Stimulated activated memory B cell treated with anti-CD40 and anti-IgM and Interleukin-4, amounts not matched to agents 10 μg/mL and 1 μg/mL and 100 μg/mL, for 72 hours (primary cell): ENCODE measurements around the gene BTBD6.
"Not testable (repeated sequence)": the region's sequence is repeated elsewhere in the genome, so short reads cannot be mapped to it uniquely, and the experiment has no call there.

ENCODE experiments used
- ATAC-seq: fragments of 150-1000 bp; cut with Tn5 transposase; 2 replicates; pipeline ENCODE4 v1.10.0; 2021
- H3K27ac Mint-ChIP-seq: one replicate; pipeline ENCODE4 v1.8.0; 2022; ENCODE audit warnings: mild to moderate bottlenecking, mixed read lengths
- H3K27me3 Mint-ChIP-seq: one replicate; pipeline ENCODE4 v1.8.0; 2022; ENCODE audit warnings: mixed read lengths
- H3K36me3 Mint-ChIP-seq: one replicate; pipeline ENCODE4 v1.8.0; 2022; ENCODE audit warnings: mixed read lengths
- H3K4me1 Mint-ChIP-seq: one replicate; pipeline ENCODE4 v1.8.0; 2022; ENCODE audit warnings: mixed read lengths
- H3K4me3 Mint-ChIP-seq: one replicate; pipeline ENCODE4 v1.8.0; 2022; ENCODE audit warnings: mild to moderate bottlenecking, moderate library complexity, mixed read lengths
- H3K9me3 Mint-ChIP-seq: one replicate; pipeline ENCODE4 v1.8.0; 2022; ENCODE audit warnings: mixed read lengths

The BTBD6 gene

DNA sequence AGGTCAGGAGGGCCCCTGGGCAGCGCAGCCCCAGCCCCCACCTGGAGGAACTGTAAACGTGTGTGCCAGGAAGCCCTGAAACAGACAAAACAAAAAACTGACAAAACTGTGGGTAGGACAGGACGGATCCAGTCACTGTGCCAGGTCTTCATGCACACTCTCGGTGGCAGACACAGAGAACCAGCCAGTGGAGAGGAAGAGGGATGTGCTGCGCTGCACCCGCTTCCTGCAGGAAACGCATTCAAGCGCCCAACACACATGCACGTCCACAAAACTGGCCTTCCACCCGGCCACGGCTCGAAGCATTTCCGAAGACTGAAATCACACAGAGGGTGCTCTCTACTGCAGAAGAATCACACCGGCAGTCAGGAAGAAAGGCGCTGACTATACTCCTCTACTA is 35.6 kb downstream of the BTBD6 start:
- Mint-ChIP-seq H3K4me1 (peaks cover 30% of the 10 kb centered on the region), H3K27me3 (no peaks in the 10 kb centered on the region), H3K27ac (no peak overlapping the region), H3K9me3 (no peaks in the 10 kb centered on the region), H3K4me3 (no peak overlapping the region), H3K36me3 (peaks cover 18% of the 10 kb centered on the region)
- ATAC-seq: no peak

DNA sequence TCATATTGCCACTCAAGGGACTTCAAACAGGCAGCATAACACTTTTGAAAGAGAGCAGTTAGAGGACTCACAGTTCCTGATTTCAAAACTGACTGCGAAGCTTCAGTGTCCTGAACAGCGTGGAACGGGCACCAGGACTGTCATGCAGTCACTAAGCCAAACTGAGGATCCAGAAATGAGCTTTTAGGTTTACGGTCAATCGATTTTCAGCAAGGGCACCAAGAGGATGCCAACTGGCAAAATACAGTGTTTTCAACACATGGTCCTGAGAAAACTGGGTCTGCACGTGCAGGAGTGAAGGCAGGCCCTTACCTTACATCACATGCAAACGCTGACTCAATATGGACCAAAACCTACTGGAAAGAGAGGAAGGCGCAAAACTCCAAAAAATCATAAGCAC is 36.8 kb downstream of the BTBD6 start:
- no peak for ATAC-seq
- Mint-ChIP-seq H3K27ac (no peak overlapping the region), H3K4me3 (no peak overlapping the region), H3K36me3 (peaks cover 18% of the 10 kb centered on the region), H3K9me3 (no peaks in the 10 kb centered on the region), H3K4me1 (peaks cover 30% of the 10 kb centered on the region), H3K27me3 (no peaks in the 10 kb centered on the region)

- Mint-ChIP-seq H3K4me3 (no peak overlapping the region), H3K9me3 (no peaks in the 10 kb centered on the region), H3K36me3 (peaks cover 18% of the 10 kb centered on the region), H3K27me3 (no peaks in the 10 kb centered on the region), H3K4me1 (peaks cover 42% of the 10 kb centered on the region), H3K27ac (no peak overlapping the region)
- no peak for ATAC-seq
Observed at GRCh38 chr14:105286759-105287144, 38.4 kb downstream of the BTBD6 start.

GRCh38 chr14:105287249-105288102 is 39.1 kb downstream of the BTBD6 start:
- H3K36me3 Mint-ChIP-seq: peaks cover 18% of the 10 kb centered on the region
- no peak overlapping the region for H3K4me3 Mint-ChIP-seq
- no peaks in the 10 kb centered on the region for H3K27me3 Mint-ChIP-seq
- no peaks in the 10 kb centered on the region for H3K9me3 Mint-ChIP-seq
- H3K27ac Mint-ChIP-seq: no peak overlapping the region
- H3K4me1 Mint-ChIP-seq: peaks cover 37% of the 10 kb centered on the region
- no peak for ATAC-seq

GRCh38 chr14:105288936-105289335 is 40.6 kb downstream of the BTBD6 start:
- not testable (repeated sequence) for H3K27me3 Mint-ChIP-seq, H3K9me3 Mint-ChIP-seq, H3K27ac Mint-ChIP-seq, ATAC-seq, H3K4me3 Mint-ChIP-seq
- Mint-ChIP-seq H3K36me3 (peaks cover 13% of the 10 kb centered on the region), H3K4me1 (peaks cover 41% of the 10 kb centered on the region)

DNA sequence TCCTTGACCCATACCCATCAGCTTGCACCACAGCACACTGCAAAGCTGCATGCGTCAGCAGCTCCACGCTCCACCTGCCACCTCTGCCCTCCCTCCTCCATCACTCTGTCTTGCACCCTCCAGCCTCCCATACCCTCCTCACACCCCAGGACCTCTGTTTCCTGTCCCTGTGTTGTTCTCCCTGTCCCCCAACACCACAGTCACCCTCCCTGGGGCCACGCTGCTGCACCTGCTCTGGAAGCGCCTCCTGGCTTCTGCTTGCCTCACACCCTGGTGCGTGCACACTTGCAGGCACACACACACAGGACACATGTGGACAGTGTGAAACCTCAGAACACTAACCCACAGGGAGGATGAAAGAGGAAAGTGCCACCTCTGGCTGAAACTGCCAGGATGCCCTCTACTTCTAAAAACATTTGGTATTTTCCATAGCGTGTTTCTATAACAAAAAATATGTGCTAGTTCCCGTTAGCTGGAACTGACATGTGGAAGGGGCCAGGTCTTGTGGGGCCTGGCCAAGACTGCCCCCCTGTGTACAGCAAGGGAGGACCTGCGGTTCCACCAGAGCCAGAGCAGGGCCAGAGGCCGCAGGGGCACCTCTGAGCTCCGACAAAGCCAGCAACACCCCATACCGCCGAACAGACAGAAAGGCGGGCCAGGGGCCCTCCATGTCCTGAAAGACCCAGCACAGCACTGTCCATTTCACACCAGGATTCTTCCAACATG is 42.5 kb downstream of the BTBD6 start:
- Mint-ChIP-seq H3K27me3 (no peaks in the 10 kb centered on the region), H3K27ac (peak overlapping the region; percentile 36), H3K4me1 (peaks cover 44% of the 10 kb centered on the region), H3K36me3 (no peaks in the 10 kb centered on the region), H3K4me3 (no peak overlapping the region), H3K9me3 (no peaks in the 10 kb centered on the region)
- peak; percentile 50 for ATAC-seq

DNA sequence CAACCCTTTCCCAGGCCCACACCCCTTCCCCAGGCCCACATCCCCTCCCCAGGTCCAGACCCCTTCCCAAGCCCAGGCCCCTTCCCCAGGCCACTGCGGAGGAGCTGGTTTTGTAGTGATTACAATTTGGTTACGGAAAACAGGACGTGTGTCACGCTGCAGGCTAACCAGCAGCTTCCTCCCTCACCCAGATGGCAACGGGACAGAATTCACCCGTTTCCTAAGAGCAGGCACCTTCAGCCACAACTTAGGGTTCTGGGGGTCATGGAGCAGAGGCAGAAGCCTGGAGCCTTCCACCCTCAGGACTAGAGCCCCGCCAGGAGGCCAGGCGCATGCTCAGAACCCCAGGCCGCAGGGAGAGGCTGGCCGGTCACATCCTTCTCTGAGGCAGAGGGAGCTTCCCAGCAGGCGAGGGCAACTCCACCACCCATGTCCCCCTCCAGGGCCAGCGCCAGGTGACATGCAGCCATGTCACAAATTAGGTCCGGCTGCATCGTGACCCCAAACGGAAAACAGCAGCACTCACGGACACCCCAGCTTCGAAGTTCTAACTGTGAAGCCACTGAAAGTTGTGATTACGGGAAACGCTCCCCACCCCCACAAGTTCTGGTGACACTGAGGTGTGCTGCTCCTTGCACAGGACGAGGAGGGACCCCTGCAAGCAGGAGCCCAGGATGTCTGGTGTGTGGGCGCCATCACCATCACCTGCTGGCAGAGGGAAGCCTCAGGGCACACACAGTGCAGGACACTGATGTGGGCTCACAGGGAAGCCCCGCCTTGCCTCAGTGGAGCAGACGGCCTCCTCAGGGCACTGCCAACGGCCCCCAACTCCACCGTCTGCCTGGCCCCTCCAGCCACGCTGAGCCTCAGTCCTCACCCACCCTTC is 44.7 kb downstream of the BTBD6 start:
- peaks cover 38% of the 10 kb centered on the region for H3K4me1 Mint-ChIP-seq
- no peaks in the 10 kb centered on the region for H3K36me3 Mint-ChIP-seq
- ATAC-seq: no peak
- H3K9me3 Mint-ChIP-seq: no peaks in the 10 kb centered on the region
- no peak overlapping the region for H3K4me3 Mint-ChIP-seq
- peak overlapping the region; percentile 62 for H3K27ac Mint-ChIP-seq
- H3K27me3 Mint-ChIP-seq: no peaks in the 10 kb centered on the region

DNA sequence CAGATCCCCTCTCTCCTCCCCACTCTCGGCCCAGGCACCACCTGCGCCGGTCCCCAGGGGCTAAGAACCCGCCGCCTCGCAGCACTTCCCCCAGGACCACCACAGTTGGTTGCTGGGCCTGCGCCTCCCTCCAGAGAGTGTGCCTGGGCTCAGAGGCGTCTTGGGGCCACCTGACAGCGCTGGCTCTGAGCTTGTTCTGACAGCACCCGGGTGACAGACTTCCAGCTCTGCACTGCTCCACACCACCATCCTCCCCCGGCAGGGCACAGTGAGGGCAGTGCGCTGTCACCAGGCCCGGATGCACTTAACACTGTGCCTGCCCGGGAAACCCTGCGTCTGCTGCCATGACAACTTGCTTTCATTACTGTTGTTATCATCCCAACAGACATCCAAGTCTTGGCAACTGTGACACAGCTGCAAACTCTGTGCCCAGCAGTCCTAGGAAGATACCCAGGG is 45.8 kb downstream of the BTBD6 start:
- H3K27me3 Mint-ChIP-seq: no peaks in the 10 kb centered on the region
- peaks cover 46% of the 10 kb centered on the region for H3K4me1 Mint-ChIP-seq
- H3K4me3 Mint-ChIP-seq: peak overlapping the region; percentile 11
- peak; percentile 81 for ATAC-seq
- H3K36me3 Mint-ChIP-seq: no peaks in the 10 kb centered on the region
- H3K9me3 Mint-ChIP-seq: no peaks in the 10 kb centered on the region
- H3K27ac Mint-ChIP-seq: peak overlapping the region; percentile 62

DNA sequence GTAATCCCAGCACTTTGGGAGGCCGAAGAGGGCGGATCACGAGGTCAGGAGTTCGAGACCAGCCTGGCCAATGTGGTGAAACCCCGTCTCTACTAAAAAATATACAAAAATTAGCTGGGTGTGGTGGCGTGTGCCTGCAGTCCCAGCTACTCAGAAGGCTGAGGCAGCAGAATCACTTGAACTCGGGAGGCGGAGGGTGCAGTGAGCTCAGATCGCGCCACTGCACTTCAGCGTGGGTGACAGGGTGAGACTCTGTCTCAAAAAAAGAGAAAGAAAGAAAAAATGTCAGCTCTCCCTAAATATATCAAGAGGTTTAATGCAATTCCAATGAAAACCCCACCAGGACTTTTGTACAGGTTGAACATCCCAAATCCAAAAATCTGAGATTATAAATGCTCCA is 49.0 kb downstream of the BTBD6 start:
- H3K27me3 Mint-ChIP-seq, H3K9me3 Mint-ChIP-seq, H3K36me3 Mint-ChIP-seq, ATAC-seq, H3K27ac Mint-ChIP-seq, H3K4me3 Mint-ChIP-seq: not testable (repeated sequence)
- peaks cover 41% of the 10 kb centered on the region for H3K4me1 Mint-ChIP-seq

DNA sequence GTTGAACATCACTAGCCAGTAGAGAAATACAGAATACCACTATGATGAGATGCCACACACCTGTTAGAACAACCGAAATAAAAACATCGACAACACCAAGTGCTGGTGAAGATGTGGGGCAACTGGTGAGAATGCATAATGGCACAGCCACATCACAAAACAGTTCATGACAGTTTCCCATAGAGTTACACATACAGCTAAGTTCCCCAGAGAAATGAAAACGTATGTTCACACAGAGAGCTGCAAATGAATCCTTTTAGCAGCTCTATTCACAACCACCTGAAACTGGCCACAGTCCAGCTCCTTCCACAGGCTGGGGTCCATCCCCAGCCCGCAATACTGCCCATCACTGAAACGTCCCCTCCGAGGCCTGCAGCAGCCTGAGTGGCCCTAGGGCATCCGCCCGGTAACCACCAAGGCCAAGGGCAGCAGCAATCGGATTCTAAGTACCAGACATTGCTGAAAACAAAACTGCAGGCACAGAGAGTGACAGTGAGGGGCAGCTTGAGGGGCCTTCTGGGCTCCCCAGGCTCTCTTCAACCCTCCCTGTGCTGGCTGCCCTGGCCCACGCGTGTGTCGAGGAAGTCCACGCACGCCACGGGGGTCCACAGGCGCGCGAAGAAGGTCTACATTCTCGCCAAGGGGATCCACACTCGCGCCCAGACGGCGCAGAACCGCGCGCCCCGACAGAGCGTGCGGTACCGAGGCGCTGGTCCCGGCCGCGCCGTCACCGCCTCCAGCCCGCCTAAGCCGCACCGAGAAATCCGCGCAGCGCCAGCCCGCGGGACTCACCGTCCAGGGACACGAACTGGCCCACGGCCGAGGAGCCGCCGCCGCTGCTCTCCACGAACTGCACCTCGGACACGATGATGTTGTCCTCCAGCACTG is 51.6 kb downstream of the BTBD6 start:
- no peaks in the 10 kb centered on the region for H3K27me3 Mint-ChIP-seq
- H3K36me3 Mint-ChIP-seq: no peaks in the 10 kb centered on the region
- H3K9me3 Mint-ChIP-seq: no peaks in the 10 kb centered on the region
- peaks cover 21% of the 10 kb centered on the region for H3K4me1 Mint-ChIP-seq
- H3K4me3 Mint-ChIP-seq: peak overlapping the region; percentile 89
- ATAC-seq: peak; percentile 3
- peak overlapping the region; percentile 68 for H3K27ac Mint-ChIP-seq
